BJ (cell line): Measurements from ENCODE around the gene CDCP1. TPM values are rescaled to one million over a fixed set of nuclear protein-coding genes. Genes with fewer than 3 reads are reported as not detected.

Source experiments
- CTCF ChIA-PET: fragments of 350-600 bp; formaldehyde crosslinking; extraction: SDS; loops from one replicate; lab custom pipeline; 2021; ENCODE audit warnings: antibody characterized with exemption, inconsistent platforms; lab: Yijun Ruan, JAX
- POLR2A ChIA-PET: fragments of 300-600 bp; sonication (Branson Sonifier 250); formaldehyde crosslinking; extraction: SDS; loops from one replicate; lab custom pipeline; 2021; ENCODE audit warnings: antibody characterized with exemption; lab: Charles Lee
- DNase-seq: peaks from one replicate; pipeline ENCODE4 v3.0.0-alpha.2; 2011; ENCODE audit warnings: low read depth
- H3K27me3 ChIP-seq: 2 replicates; pipeline ENCODE4 v1.6.0; 2011; ENCODE audit warnings: low read length; ENCODE audit not compliant: control insufficient read depth, insufficient read depth
- H3K36me3 ChIP-seq: 2 replicates; pipeline ENCODE4 v1.5.1; 2011; ENCODE audit warnings: low read length; ENCODE audit not compliant: control insufficient read depth, insufficient read depth
- H3K4me3 ChIP-seq: 2 replicates; pipeline ENCODE4 v1.5.1; 2011; ENCODE audit warnings: low read depth, mild to moderate bottlenecking, control low read depth, low read length
- CTCF ChIP-seq: IDR thresholded peaks from 2 replicates; pipeline ENCODE4 v1.5.1; 2011; ENCODE audit warnings: low read depth, mild to moderate bottlenecking, control low read depth, inconsistent platforms, low read length, moderate library complexity; ENCODE audit not compliant: insufficient read depth
- polyA plus RNA-seq: library from polyadenylated mRNA; depleted of rRNA; stranded (reverse); fragments of >200 nt; gene quantifications from 2 replicates; pipeline ENCODE4 v1.2.3, GENCODE V29; 2011

The CDCP1 gene
- polyA plus RNA-seq, 1 experiment = 1.3 TPM

GRCh38 chr3:45119824-45120358 lies 26.3 kb downstream of the CDCP1 start:
- no peaks in the 10 kb centered on the region for H3K27me3 ChIP-seq
- no peak for TF ChIP-seq CTCF
- DNase-seq = no peak
- CTCF ChIA-PET = interaction anchor here (1.4 kb wide), 1 partner anchor 13 kb away, joined by 3 read pairs; no protein-coding TSS in a partner anchor
- H3K36me3 ChIP-seq = no peaks in the 10 kb centered on the region
- no peak overlapping the region for H3K4me3 ChIP-seq
- POLR2A ChIA-PET = no interaction called here

- Histone ChIP-seq H3K36me3 (no peaks in the 10 kb centered on the region), H3K27me3 (no peaks in the 10 kb centered on the region), H3K4me3 (no peak overlapping the region)
- no peak for TF ChIP-seq CTCF
- DNase-seq = no peak
- ChIA-PET CTCF (interaction anchor here (1.4 to 2.6 kb wide), 2 partner anchors 13 to 92 kb away, joined by 3 to 12 read pairs; no protein-coding TSS in a partner anchor), POLR2A (no interaction called here)
Measured at GRCh38 chr3:45119376-45119775, 26.8 kb downstream of the CDCP1 start.

- no peaks in the 10 kb centered on the region for H3K36me3 ChIP-seq
- no peak for TF ChIP-seq CTCF
- H3K27me3 ChIP-seq = no peaks in the 10 kb centered on the region
- CTCF ChIA-PET = interaction anchor here (1.3 to 2.6 kb wide), 4 partner anchors 14 to 92 kb away, joined by 3 to 12 read pairs (median 4); no protein-coding TSS in a partner anchor
- POLR2A ChIA-PET = no interaction called here
- no peak for DNase-seq
- no peak overlapping the region for H3K4me3 ChIP-seq
Measured at GRCh38 chr3:45118615-45119071, 27.5 kb downstream of the CDCP1 start.

GRCh38 chr3:45116350-45116749 lies 29.8 kb downstream of the CDCP1 start:
- DNase-seq = no peak
- H3K36me3 ChIP-seq = no peaks in the 10 kb centered on the region
- no peak for TF ChIP-seq CTCF
- H3K4me3 ChIP-seq = no peak overlapping the region
- no peaks in the 10 kb centered on the region for H3K27me3 ChIP-seq
- ChIA-PET CTCF (interaction anchor here (0.7 to 1.1 kb wide), 2 partner anchors 75 to 1454 kb away, joined by 3 to 4 read pairs; no protein-coding TSS in a partner anchor), POLR2A (no interaction called here)

DNA sequence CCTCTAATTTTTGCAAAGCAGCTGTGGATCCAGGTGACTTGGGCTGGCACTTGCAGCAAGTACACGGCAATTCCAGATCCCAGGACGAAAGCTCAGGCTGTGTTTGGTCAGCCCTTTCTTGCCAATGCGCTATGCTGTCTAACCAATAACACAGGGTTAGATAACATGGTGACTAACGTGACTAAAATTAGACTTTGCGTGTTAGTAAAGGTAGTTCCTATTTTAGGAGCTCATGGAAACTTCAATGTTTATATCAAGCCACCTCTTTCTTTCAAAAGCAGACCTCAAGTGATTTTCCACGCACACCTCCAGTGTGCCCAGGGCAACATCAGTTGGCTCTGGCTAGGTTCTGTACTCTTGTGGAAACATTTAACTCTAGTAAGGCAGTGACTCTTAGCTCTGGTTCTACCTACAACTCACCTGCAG lies 32.5 kb downstream of the CDCP1 start:
- no peaks in the 10 kb centered on the region for H3K27me3 ChIP-seq
- DNase-seq = no peak
- no peaks in the 10 kb centered on the region for H3K36me3 ChIP-seq
- no peak overlapping the region for H3K4me3 ChIP-seq
- CTCF ChIA-PET = interaction anchor here (1.1 to 1.3 kb wide), 2 partner anchors 10 to 60 kb away, joined by 3 to 4 read pairs; no protein-coding TSS in a partner anchor
- POLR2A ChIA-PET = no interaction called here
- TF ChIP-seq CTCF = no peak
